Uterus (tissue), 4 donors: ENCODE data around the gene PRSS56. TPM values are rescaled to one million over a fixed set of nuclear protein-coding genes. Genes with fewer than 3 reads are reported as not detected.

Experiments
- DNase-seq, 2 donors: peaks; one replicate each; pipeline ENCODE4 v3.0.0-alpha.2; 2019 to 2020
- H3K27ac ChIP-seq, 2 donors: fragments of 200-600 bp; sonication (generic); 1 replicate in 1 of 2; 2 replicates in 1 of 2; pipeline ENCODE4 v1.5.1; 2016 to 2018
- H3K27me3 ChIP-seq, 2 donors: fragments of 200-600 bp; sonication (generic); one replicate each; pipeline ENCODE4 v1.5.1; 2018 to 2019; ENCODE audit warnings: control low read depth in 1 of 2
- H3K36me3 ChIP-seq, 2 donors: fragments of 200-600 bp; sonication (generic); one replicate each; pipeline ENCODE4 v1.5.1; 2019; ENCODE audit warnings: control low read depth in 1 of 2
- H3K4me1 ChIP-seq, 2 donors: fragments of 200-600 bp; sonication (generic); one replicate each; pipeline ENCODE4 v1.5.1; 2018 to 2019; ENCODE audit warnings: control low read depth in 1 of 2
- H3K4me3 ChIP-seq, 2 donors: fragments of 200-600 bp; sonication (generic); 1 replicate in 1 of 2; 2 replicates in 1 of 2; pipeline ENCODE4 v1.5.1; 2018 to 2019; ENCODE audit warnings: mild to moderate bottlenecking in 1 of 2
- H3K9me3 ChIP-seq, 2 donors: fragments of 200-600 bp; sonication (generic); one replicate each; pipeline ENCODE4 v1.5.1; 2019; ENCODE audit warnings: control low read depth in 1 of 2
- POLR2A ChIP-seq, 2 donors: fragments of 450-650 bp; IDR thresholded peaks; one replicate each; pipeline ENCODE4 v1.6.1; 2016; ENCODE audit warnings: antibody characterized with exemption in 2 of 2, mild to moderate bottlenecking in 1 of 2, moderate library complexity in 1 of 2
- intact Hi-C: fragments of 100-400 bp; cut with DNase I; formaldehyde crosslinking; loops from one replicate; pipeline ENCODE4 v1.15.1; 2023; ENCODE audit warnings: low total_unique reads
- total RNA-seq, 4 donors: library from RNA; depleted of rRNA in 3 of 4; stranded (reverse); fragments of >200 nt in 3 of 4; gene quantifications; one replicate each; pipeline versions ENCODE4 v1.1.0 to v1.2.4, GENCODE V29; 2014 to 2023
- TF ChIP-seq, protein P1 (sequence below), 4 experiments: fragments of 200-600 bp in 2 of 4; fragments of 450-650 bp in 2 of 4; sonication (generic) in 2 of 4; IDR thresholded peaks; one replicate each; pipeline ENCODE4 v1.5.1; 2016 to 2019; ENCODE audit warnings: antibody characterized with exemption in 4 of 4, mild to moderate bottlenecking in 2 of 4, moderate library complexity in 1 of 4
- donor health status: DM: yes; HTN: yes; CAD: no.

PRSS56 gene
- total RNA-seq, 4 donors from 2014 or later: not detected

DNA sequence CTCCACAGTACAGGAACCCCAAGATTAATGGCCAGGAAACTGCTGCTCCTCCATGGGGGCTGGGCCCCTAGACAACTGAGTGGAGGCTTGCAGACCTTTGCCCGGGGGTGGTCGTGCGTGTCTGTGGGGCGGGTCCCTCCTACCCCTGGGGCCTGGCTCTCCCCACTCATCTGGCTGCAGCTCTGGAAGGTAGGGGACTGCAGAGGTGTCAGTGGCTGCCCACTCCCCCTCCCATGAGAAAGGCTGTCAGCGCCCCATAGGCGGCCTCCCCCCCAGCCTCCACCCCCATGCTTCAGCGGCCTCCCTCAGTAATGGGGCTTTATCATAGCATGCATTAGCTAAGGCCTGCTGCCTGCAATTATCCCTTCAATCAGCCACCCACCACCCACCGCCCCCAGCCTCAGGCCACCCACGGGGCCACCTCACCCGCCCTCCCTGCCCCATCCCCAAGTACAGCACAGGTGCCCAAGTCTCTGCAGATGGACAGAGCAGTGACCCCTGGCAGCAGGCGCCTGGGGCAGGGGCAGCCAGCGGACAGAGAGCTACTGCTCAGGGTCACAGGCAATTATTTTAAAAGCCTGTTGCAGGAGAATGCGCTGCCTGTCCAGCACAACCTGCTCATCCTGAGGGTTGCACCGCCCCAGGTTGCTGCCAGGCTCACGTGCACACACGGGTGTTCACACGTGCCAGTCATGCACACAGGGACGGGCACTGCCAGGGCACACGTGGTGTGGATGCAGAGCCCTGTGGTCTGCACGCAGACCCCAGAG lies 23.5 kb upstream of the PRSS56 start:
- no peaks in the 10 kb centered on the region for H3K27me3 ChIP-seq
- no peak overlapping the region for H3K27ac ChIP-seq
- H3K4me3 ChIP-seq: no peak overlapping the region
- DNase-seq: no peak
- H3K9me3 ChIP-seq: no peaks in the 10 kb centered on the region
- intact Hi-C loops: no loop called here
- no peaks in the 10 kb centered on the region for H3K36me3 ChIP-seq
- no peak for TF ChIP-seq POLR2A (IDR thresholded peaks at IDR 0.05)
- TF ChIP-seq, protein P1, sequence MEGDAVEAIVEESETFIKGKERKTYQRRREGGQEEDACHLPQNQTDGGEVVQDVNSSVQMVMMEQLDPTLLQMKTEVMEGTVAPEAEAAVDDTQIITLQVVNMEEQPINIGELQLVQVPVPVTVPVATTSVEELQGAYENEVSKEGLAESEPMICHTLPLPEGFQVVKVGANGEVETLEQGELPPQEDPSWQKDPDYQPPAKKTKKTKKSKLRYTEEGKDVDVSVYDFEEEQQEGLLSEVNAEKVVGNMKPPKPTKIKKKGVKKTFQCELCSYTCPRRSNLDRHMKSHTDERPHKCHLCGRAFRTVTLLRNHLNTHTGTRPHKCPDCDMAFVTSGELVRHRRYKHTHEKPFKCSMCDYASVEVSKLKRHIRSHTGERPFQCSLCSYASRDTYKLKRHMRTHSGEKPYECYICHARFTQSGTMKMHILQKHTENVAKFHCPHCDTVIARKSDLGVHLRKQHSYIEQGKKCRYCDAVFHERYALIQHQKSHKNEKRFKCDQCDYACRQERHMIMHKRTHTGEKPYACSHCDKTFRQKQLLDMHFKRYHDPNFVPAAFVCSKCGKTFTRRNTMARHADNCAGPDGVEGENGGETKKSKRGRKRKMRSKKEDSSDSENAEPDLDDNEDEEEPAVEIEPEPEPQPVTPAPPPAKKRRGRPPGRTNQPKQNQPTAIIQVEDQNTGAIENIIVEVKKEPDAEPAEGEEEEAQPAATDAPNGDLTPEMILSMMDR (IDR thresholded peaks at IDR 0.05): no peak
- no peaks in the 10 kb centered on the region for H3K4me1 ChIP-seq

DNA sequence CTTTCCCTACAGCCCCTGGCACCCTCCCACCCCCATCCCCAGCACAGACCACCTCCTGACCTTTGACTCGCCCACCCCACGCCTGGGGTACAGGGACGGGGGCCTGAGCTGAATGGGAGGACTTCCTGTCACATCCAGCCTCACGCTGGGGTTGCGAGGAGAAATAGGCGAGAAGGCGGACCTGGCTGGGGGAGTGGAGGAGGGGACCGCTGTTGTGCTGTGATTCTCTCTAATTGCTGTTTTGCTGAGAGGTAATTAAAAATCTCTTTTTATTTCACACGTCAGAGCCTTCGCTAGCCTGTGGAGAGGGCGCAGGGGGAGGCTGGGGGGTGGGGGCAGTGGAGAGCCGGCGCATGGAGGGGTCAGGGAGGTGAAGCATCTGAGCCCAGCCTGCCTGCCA lies 22.8 kb upstream of the PRSS56 start:
- Histone ChIP-seq H3K36me3 (no peaks in the 10 kb centered on the region), H3K27me3 (no peaks in the 10 kb centered on the region), H3K4me3 (no peak overlapping the region), H3K9me3 (no peaks in the 10 kb centered on the region), H3K4me1 (no peaks in the 10 kb centered on the region), H3K27ac (no peak overlapping the region)
- TF ChIP-seq POLR2A (IDR thresholded peaks at IDR 0.05): no peak
- TF ChIP-seq, protein P1 (IDR thresholded peaks at IDR 0.05): no peak
- no peak for DNase-seq
- intact Hi-C loops: no loop called here

DNA sequence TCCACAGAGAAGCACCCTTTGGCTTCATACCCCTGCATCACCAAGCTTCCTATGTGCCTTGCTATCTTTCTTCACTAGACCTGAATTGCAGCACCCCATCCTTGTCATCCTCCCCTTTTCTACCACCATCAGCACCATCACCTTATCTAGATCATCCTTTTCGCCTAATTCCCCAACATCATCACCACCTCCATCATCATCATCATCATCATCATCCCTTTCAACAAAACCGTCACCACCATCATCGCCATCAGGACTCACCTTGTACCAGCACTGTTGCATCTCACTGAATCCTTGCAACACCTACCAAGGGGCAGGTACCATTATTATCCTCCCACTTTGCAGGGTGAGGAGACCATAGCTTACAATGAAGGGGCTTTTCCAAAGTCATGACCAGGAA lies 21.7 kb upstream of the PRSS56 start:
- Histone ChIP-seq H3K27ac (no peak overlapping the region), H3K4me1 (peaks cover 0 to 2% of the 10 kb centered on the region in 2 donors), H3K36me3 (no peaks in the 10 kb centered on the region), H3K4me3 (no peak overlapping the region), H3K27me3 (no peaks in the 10 kb centered on the region), H3K9me3 (no peaks in the 10 kb centered on the region)
- intact Hi-C loops: no loop called here
- DNase-seq: no peak
- TF ChIP-seq POLR2A (IDR thresholded peaks at IDR 0.05): no peak
- TF ChIP-seq, protein P1 (IDR thresholded peaks at IDR 0.05): no peak

DNA sequence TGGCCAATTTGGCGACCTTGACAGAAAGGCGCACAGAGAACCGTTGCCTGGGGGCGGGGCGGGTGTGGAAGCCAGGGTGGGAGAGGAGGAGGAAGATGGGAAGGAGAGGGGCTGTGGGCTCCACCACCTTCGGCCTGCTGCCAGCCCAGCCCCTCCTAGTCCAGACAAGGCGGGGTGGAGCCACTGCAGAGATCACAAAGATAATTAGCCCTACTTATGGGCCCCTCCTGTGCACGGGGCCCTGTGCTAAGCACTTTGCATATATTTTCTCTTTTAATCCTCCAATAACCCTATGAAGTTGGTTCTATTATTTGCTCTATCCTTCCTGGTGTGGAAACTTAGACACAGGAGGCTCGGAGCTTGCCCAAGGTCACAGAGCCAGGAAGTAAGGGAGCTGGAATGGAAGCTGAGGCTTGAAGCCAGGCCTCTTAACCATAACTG lies 18.8 kb upstream of the PRSS56 start:
- Histone ChIP-seq H3K4me3 (no peak overlapping the region), H3K36me3 (no peaks in the 10 kb centered on the region), H3K4me1 (peaks cover 0 to 3% of the 10 kb centered on the region in 2 donors), H3K27ac (no peak overlapping the region), H3K27me3 (no peaks in the 10 kb centered on the region), H3K9me3 (no peaks in the 10 kb centered on the region)
- DNase-seq: no peak
- TF ChIP-seq, protein P1 (IDR thresholded peaks at IDR 0.05): no peak
- TF ChIP-seq POLR2A (IDR thresholded peaks at IDR 0.05): no peak
- intact Hi-C loops: no loop called here

DNA sequence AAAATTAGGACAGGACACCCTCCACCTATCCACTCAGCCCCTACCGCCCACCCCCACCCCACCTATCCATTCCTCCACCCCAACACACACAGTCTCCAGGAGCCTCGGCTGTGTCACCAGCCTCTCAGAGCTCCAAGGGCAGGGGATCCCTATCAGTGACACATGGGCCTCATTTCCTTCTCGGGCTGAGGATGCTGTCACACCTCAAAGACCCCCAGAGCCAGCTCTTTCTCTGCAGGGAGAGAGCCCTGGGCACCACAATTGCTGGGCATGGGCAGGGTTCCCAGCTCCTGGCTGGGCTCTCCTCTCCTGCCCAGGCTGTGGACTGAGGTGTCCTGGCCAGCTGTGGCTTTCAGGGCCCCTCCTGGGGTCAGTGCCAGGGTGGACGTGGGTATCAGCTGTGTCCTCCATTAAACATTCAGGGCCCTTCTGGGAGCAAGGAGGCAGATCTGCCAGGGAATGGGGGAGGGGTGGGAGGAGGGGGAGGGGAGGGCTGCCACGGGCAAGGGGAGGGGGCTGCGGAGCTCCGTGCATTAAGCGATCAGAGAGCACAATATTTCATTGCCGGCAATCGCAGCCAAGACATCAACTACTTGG lies 18.3 kb upstream of the PRSS56 start:
- H3K4me1 ChIP-seq: peaks cover 0 to 3% of the 10 kb centered on the region in 2 donors
- no peak for DNase-seq
- H3K36me3 ChIP-seq: no peaks in the 10 kb centered on the region
- H3K27ac ChIP-seq: no peak overlapping the region
- H3K9me3 ChIP-seq: no peaks in the 10 kb centered on the region
- H3K4me3 ChIP-seq: no peak overlapping the region
- no peaks in the 10 kb centered on the region for H3K27me3 ChIP-seq
- TF ChIP-seq, protein P1 (IDR thresholded peaks at IDR 0.05): no peak
- no peak for TF ChIP-seq POLR2A (IDR thresholded peaks at IDR 0.05)
- intact Hi-C loops: no loop called here
